Measurements from ENCODE around the gene RABGEF1.
"Not testable (repeated sequence)": the region's sequence is repeated elsewhere in the genome, so short reads cannot be mapped to it uniquely, and the experiment has no call there.

The RABGEF1 gene

DNA sequence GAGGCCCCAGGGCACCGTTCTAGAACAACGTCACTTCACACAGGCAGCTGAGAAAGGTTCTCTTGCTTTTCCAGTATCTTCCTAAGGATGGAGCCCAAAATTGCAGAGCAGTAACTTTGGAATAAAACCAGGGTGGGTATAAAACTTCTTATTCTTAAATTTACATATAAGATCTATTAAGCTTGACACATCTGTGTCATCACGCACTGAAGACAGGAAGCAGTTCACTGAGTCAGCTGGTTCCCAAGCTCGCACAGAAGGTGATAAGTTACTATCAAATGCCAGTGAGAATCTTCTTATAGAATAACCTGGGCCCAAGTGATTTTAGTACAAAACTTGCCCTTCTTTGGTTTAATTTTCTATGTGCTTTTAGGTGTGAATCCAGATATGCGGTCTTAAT lies 70.2 kb downstream of the RABGEF1 start:
- Histone ChIP-seq H4K12ac (ENCODE audit: low read depth, low read length) (no peak overlapping the region), H2BK120ac (ENCODE audit: insufficient read depth, low read length, poor library complexity) (no peak overlapping the region), H2AK5ac (ENCODE audit: low read length) (no peak overlapping the region), H4K91ac (ENCODE audit: low read depth, low read length) (no peak overlapping the region), H3K9me3 (ENCODE audit: insufficient read depth, low read depth, low read length) (no peaks in the 10 kb centered on the region), H2BK12ac (ENCODE audit: low read length) (no peak overlapping the region), H2BK5ac (ENCODE audit: low read depth, low read length, poor library complexity) (no peak overlapping the region), H3K79me1 (ENCODE audit: low read length) (no peaks in the 10 kb centered on the region), H3K4me1 (ENCODE audit: control insufficient read depth in 1 of 2, insufficient read depth in 2 of 2, low read length in 2 of 2) (no peaks in the 10 kb centered on the region), H3K4me2 (ENCODE audit: low read length) (no peak overlapping the region), H2AFZ (ENCODE audit: insufficient read depth, low read length, poor library complexity) (no peak overlapping the region), H3K23ac (ENCODE audit: low read length) (no peak overlapping the region), H3K9ac (ENCODE audit: low read length) (no peak overlapping the region), H3K4ac (ENCODE audit: low read depth, low read length) (no peak overlapping the region), H3K27ac (ENCODE audit: low read depth, low read length) (no peak overlapping the region), H4K8ac (ENCODE audit: low read depth, low read length) (no peak overlapping the region), H3K14ac (ENCODE audit: low read length) (no peak overlapping the region), H3K4me3 (ENCODE audit: low read depth, low read length) (no peak overlapping the region), H3K36me3 (ENCODE audit: control insufficient read depth in 1 of 2, insufficient read depth in 2 of 2, low read length in 2 of 2) (peaks cover 22 to 41% of the 10 kb centered on the region in 2 experiments), H3K27me3 (ENCODE audit: insufficient read depth, low read length) (no peaks in the 10 kb centered on the region), H3K79me2 (ENCODE audit: control insufficient read depth, insufficient read depth, low read length, poor library complexity) (no peaks in the 10 kb centered on the region), H3K18ac (ENCODE audit: low read length) (no peak overlapping the region)
- no CpG with 5 or more reads among the region's 5 CpGs for WGBS (ENCODE audit: extremely low coverage, insufficient coverage, insufficient read length)
- no peak for DNase-seq

DNA sequence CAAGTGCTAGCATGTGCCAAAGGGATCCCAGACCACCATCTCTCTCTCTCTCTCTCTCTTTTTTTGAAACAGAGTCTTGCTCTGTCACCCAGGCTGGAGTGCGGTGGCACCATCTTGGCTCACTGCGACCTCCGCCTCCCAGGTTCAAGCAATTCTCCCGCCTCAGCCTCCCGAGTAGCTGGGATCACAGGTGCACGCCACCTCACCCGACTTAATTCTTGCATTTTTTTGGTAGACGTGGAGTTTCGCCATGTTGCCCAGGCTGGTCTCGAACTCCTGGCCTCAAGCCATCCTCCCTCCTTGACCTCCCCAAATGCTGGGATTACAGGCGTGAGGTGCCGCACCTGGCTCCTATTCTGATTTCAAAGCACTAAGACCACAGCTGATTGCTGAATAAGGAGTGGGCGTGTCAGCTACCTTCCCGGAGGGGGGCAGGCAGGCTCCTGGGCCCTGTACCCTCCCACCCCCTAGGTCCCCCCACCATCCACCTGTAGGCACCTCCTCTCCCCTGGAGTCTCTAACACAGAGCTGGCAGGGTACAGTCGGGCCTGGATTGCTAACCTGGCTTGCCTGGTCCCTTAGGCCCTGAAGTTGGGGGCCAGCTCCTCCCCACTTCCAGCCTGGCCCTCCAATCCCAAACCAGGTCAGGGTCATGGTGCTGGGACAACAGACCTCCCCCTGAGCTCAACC lies 74.8 kb downstream of the RABGEF1 start:
- not testable (repeated sequence) for H3K18ac ChIP-seq (ENCODE audit: low read length); H3K4me2 ChIP-seq (ENCODE audit: low read length); H3K9ac ChIP-seq (ENCODE audit: low read length); H3K27me3 ChIP-seq (ENCODE audit: insufficient read depth, low read length); H2BK120ac ChIP-seq (ENCODE audit: insufficient read depth, low read length, poor library complexity); H4K91ac ChIP-seq (ENCODE audit: low read depth, low read length); H2BK5ac ChIP-seq (ENCODE audit: low read depth, low read length, poor library complexity); H3K4ac ChIP-seq (ENCODE audit: low read depth, low read length); H3K14ac ChIP-seq (ENCODE audit: low read length); H2AFZ ChIP-seq (ENCODE audit: insufficient read depth, low read length, poor library complexity); H3K27ac ChIP-seq (ENCODE audit: low read depth, low read length); DNase-seq; H4K12ac ChIP-seq (ENCODE audit: low read depth, low read length); H4K8ac ChIP-seq (ENCODE audit: low read depth, low read length); H2BK12ac ChIP-seq (ENCODE audit: low read length); H3K9me3 ChIP-seq (ENCODE audit: insufficient read depth, low read depth, low read length); H3K4me3 ChIP-seq (ENCODE audit: low read depth, low read length); H2AK5ac ChIP-seq (ENCODE audit: low read length); H3K23ac ChIP-seq (ENCODE audit: low read length); H3K4me1 ChIP-seq (ENCODE audit: control insufficient read depth in 1 of 2, insufficient read depth in 2 of 2, low read length in 2 of 2); H3K79me1 ChIP-seq (ENCODE audit: low read length); H3K79me2 ChIP-seq (ENCODE audit: control insufficient read depth, insufficient read depth, low read length, poor library complexity)
- peaks cover 6 to 11% of the 10 kb centered on the region in 2 experiments for H3K36me3 ChIP-seq (ENCODE audit: control insufficient read depth in 1 of 2, insufficient read depth in 2 of 2, low read length in 2 of 2)
- WGBS (ENCODE audit: extremely low coverage, insufficient coverage, insufficient read length) = no CpG with 5 or more reads among the region's 15 CpGs

DNA sequence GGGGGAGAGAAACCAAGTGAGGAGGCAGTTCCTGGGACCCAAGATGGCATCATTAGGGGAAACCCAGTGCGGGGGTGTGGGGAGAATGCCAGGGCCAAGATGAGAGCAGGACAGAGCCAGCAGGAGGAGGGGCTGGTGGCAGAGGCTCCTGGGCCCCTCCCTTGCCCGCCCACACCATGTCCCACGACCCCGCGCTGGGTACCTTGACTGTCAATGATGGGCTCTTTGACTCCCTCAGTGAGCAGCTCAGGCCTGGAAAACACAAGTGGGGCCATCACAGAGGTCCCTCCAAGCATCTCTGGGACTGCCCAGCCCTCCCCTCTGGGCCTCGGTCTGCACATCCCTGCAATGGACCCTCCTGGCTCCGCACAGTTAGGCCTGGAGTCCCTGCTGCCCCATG lies 75.4 kb downstream of the RABGEF1 start:
- H2AFZ ChIP-seq (ENCODE audit: insufficient read depth, low read length, poor library complexity) = no peak overlapping the region
- H3K79me2 ChIP-seq (ENCODE audit: control insufficient read depth, insufficient read depth, low read length, poor library complexity) = no peaks in the 10 kb centered on the region
- no peak overlapping the region for H3K9ac ChIP-seq (ENCODE audit: low read length)
- H3K18ac ChIP-seq (ENCODE audit: low read length) = no peak overlapping the region
- no peak overlapping the region for H3K4ac ChIP-seq (ENCODE audit: low read depth, low read length)
- H4K8ac ChIP-seq (ENCODE audit: low read depth, low read length) = no peak overlapping the region
- H3K4me3 ChIP-seq (ENCODE audit: low read depth, low read length) = no peak overlapping the region
- no peak overlapping the region for H3K14ac ChIP-seq (ENCODE audit: low read length)
- H3K4me2 ChIP-seq (ENCODE audit: low read length) = no peak overlapping the region
- no peak overlapping the region for H3K27ac ChIP-seq (ENCODE audit: low read depth, low read length)
- no peak overlapping the region for H2AK5ac ChIP-seq (ENCODE audit: low read length)
- no peak for DNase-seq
- WGBS (ENCODE audit: extremely low coverage, insufficient coverage, insufficient read length) = no CpG with 5 or more reads among the region's 7 CpGs
- H3K27me3 ChIP-seq (ENCODE audit: insufficient read depth, low read length) = no peaks in the 10 kb centered on the region
- H4K12ac ChIP-seq (ENCODE audit: low read depth, low read length) = no peak overlapping the region
- H3K9me3 ChIP-seq (ENCODE audit: insufficient read depth, low read depth, low read length) = no peaks in the 10 kb centered on the region
- H2BK120ac ChIP-seq (ENCODE audit: insufficient read depth, low read length, poor library complexity) = no peak overlapping the region
- H2BK5ac ChIP-seq (ENCODE audit: low read depth, low read length, poor library complexity) = no peak overlapping the region
- no peak overlapping the region for H3K23ac ChIP-seq (ENCODE audit: low read length)
- H2BK12ac ChIP-seq (ENCODE audit: low read length) = no peak overlapping the region
- no peak overlapping the region for H4K91ac ChIP-seq (ENCODE audit: low read depth, low read length)
- no peaks in the 10 kb centered on the region for H3K4me1 ChIP-seq (ENCODE audit: control insufficient read depth in 1 of 2, insufficient read depth in 2 of 2, low read length in 2 of 2)
- H3K79me1 ChIP-seq (ENCODE audit: low read length) = no peaks in the 10 kb centered on the region
- H3K36me3 ChIP-seq (ENCODE audit: control insufficient read depth in 1 of 2, insufficient read depth in 2 of 2, low read length in 2 of 2) = peaks cover 6 to 7% of the 10 kb centered on the region in 2 experiments

DNA sequence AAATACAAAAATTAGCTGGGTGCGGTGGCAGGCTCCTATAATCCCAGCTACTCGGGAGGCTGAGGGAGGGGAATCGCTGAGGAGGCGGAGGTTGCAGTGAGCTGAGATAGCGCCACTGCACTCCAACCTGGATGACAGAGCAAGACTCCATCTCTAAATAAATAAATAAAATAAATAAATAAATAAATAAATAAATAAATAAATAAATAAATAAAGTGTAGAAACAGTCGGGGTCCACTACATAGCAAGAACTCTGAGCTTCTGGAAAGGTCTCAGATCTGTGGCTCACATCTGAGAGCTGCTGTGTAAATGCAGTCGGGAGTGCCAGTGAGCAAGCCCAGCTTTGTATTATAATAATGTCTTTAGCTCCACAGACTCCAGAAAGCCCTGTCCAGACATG lies 76.1 kb downstream of the RABGEF1 start:
- no CpG with 5 or more reads among the region's 7 CpGs for WGBS (ENCODE audit: extremely low coverage, insufficient coverage, insufficient read length)
- not testable (repeated sequence) for H4K8ac ChIP-seq (ENCODE audit: low read depth, low read length); H2AK5ac ChIP-seq (ENCODE audit: low read length); H2BK12ac ChIP-seq (ENCODE audit: low read length); H3K18ac ChIP-seq (ENCODE audit: low read length); H3K4me2 ChIP-seq (ENCODE audit: low read length); H3K4me3 ChIP-seq (ENCODE audit: low read depth, low read length); H3K79me2 ChIP-seq (ENCODE audit: control insufficient read depth, insufficient read depth, low read length, poor library complexity); H2AFZ ChIP-seq (ENCODE audit: insufficient read depth, low read length, poor library complexity); H4K12ac ChIP-seq (ENCODE audit: low read depth, low read length); H3K36me3 ChIP-seq (ENCODE audit: control insufficient read depth in 1 of 2, insufficient read depth in 2 of 2, low read length in 2 of 2); H3K9ac ChIP-seq (ENCODE audit: low read length); H2BK120ac ChIP-seq (ENCODE audit: insufficient read depth, low read length, poor library complexity); H4K91ac ChIP-seq (ENCODE audit: low read depth, low read length); H3K9me3 ChIP-seq (ENCODE audit: insufficient read depth, low read depth, low read length); H3K27me3 ChIP-seq (ENCODE audit: insufficient read depth, low read length); H3K4ac ChIP-seq (ENCODE audit: low read depth, low read length); H3K23ac ChIP-seq (ENCODE audit: low read length); H3K79me1 ChIP-seq (ENCODE audit: low read length); H2BK5ac ChIP-seq (ENCODE audit: low read depth, low read length, poor library complexity); H3K14ac ChIP-seq (ENCODE audit: low read length); DNase-seq; H3K27ac ChIP-seq (ENCODE audit: low read depth, low read length); H3K4me1 ChIP-seq (ENCODE audit: control insufficient read depth in 1 of 2, insufficient read depth in 2 of 2, low read length in 2 of 2)

Data from trophoblast cell (in vitro differentiated cells and primary cell).